ENCODE measurements around the gene CHFR.

CHFR gene

DNA sequence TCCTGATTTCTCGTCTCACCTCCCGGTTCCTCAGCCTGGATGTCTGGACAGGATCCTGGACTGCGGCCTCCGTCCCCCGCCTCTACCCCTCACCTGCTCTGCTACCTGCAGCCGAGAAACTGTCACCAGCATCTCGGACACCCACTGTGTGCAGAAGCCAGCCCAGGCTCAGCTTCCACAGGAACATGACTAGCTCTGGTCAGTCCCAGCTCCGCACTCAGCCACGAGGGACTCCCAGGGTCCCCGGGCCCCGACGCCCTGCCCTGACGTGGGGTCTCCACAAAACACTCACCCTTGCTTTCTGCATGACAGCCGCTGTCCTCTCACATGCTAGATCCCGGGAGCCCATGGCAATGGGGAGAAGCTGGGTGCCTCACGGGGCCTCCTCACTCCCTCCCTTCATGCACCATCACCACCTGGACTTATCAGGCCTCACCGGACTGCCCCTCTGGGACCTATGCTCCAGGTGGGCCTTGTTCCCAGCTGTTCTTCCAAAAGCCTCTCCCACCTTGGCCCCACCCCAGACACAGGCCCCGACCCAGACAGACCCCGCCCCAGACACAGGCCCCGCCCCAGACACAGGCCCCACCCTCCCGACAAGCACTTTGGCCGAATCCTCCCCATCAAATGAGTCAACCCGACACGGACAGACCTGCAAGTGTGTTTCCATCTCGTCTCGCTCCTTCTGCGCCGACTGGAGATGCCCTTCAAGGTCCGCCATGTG lies 98.9 kb downstream of the CHFR start:
- Histone ChIP-seq H3K4me3 (no peak overlapping the region), H3K4me2 (no peak overlapping the region), H3K36me3 (peaks cover 75 to 87% (median 80%) of the 10 kb centered on the region in 11 experiments), H3K27ac (no peak overlapping the region), H4K20me1 (peaks cover 12 to 78% (median 50%) of the 10 kb centered on the region in 11 experiments; a peak in 21 of 22 replicates), H3K4me1 (no peaks in the 10 kb centered on the region), H3K9me3 (replicated peaks in 1 of 11) (no peaks in the 10 kb centered on the region), H3K9ac (no peak overlapping the region), H3K27me3 (no peaks in the 10 kb centered on the region)
- no peak for TF ChIP-seq Cebpa-rat (IDR thresholded peaks at IDR 0.05)

DNA sequence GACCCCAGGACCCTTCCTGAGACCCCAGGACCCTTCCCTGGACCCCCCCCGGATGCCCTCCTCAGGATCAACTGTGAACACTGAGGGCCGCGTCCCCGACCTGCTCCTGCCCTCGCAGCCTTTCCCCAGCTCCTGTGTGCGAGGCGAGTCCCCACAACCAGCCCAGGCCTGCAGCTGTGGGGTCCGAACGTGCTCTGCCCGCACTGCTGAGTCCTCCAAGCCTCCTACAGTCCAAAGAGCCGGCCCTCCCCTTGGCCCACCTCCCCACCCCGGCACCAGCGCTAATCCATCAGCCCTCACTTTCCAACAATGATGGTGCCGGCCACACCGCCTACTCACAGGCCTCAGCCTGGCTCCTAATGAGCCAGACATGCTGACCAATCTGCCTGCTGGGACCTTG lies 99.5 kb downstream of the CHFR start:
- no peaks in the 10 kb centered on the region for H3K27me3 ChIP-seq
- H4K20me1 ChIP-seq, result peaks cover 12 to 82% (median 48%) of the 10 kb centered on the region in 11 experiments; a peak in 21 of 22 replicates
- no peak overlapping the region for H3K9ac ChIP-seq
- peaks cover 81 to 92% (median 85%) of the 10 kb centered on the region in 11 experiments for H3K36me3 ChIP-seq
- no peak overlapping the region for H3K27ac ChIP-seq
- H3K4me1 ChIP-seq, result no peaks in the 10 kb centered on the region
- H3K9me3 ChIP-seq (replicated peaks in 1 of 11), result no peaks in the 10 kb centered on the region
- H3K4me2 ChIP-seq, result no peak overlapping the region
- H3K4me3 ChIP-seq, result no peak overlapping the region
- TF ChIP-seq Cebpa-rat (IDR thresholded peaks at IDR 0.05), result no peak

DNA sequence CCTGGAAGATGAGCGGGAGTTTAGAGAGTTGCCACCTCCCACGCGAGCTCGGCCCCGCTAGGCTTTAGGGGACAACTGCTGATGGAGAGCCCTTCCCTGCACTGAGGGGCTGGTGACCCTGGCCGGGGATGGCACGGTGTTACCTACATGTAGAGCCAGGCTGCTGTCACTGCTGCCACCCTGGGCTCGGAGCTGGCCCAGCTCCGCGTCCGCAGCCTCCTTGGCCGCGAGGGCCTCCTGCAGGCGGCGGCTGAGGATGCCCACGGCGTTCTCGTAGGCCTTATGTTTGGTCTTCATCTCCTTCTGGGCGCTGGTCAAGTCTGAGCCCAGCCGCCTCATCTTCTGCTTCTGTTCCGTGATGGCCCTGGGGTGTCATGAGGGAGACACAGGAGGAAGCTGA lies 101.2 kb downstream of the CHFR start:
- peaks cover 0 to 81% (median 34%) of the 10 kb centered on the region in 11 experiments; a peak in 18 of 22 replicates for H4K20me1 ChIP-seq
- no peak overlapping the region for H3K27ac ChIP-seq
- no peaks in the 10 kb centered on the region for H3K4me1 ChIP-seq
- H3K36me3 ChIP-seq, result peaks cover 83 to 92% (median 88%) of the 10 kb centered on the region in 11 experiments
- H3K9ac ChIP-seq, result no peak overlapping the region
- no peak overlapping the region for H3K4me3 ChIP-seq
- TF ChIP-seq Cebpa-rat (IDR thresholded peaks at IDR 0.05), result no peak
- H3K27me3 ChIP-seq, result no peaks in the 10 kb centered on the region
- no peaks in the 10 kb centered on the region for H3K9me3 ChIP-seq (replicated peaks in 1 of 11)
- no peak overlapping the region for H3K4me2 ChIP-seq

DNA sequence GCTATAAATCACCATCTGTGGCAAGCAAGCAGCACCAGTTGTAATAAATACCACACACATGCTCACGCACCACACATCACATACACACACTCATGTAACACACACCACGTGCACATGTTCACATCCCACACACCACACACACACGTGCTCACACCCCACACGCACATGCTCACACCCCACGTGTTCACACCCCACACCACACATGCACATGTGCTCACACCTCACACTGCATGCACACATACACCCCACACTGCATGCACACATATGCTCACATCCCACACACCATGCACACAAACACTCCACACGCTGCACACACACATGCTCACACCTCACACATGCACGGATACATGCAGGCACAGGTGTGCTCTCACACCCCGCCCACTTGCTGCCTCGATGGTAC lies 102.8 kb downstream of the CHFR start:
- Histone ChIP-seq H3K9me3 (replicated peaks in 1 of 11) (no peaks in the 10 kb centered on the region), H3K36me3 (peaks cover 83 to 92% (median 88%) of the 10 kb centered on the region in 11 experiments)

DNA sequence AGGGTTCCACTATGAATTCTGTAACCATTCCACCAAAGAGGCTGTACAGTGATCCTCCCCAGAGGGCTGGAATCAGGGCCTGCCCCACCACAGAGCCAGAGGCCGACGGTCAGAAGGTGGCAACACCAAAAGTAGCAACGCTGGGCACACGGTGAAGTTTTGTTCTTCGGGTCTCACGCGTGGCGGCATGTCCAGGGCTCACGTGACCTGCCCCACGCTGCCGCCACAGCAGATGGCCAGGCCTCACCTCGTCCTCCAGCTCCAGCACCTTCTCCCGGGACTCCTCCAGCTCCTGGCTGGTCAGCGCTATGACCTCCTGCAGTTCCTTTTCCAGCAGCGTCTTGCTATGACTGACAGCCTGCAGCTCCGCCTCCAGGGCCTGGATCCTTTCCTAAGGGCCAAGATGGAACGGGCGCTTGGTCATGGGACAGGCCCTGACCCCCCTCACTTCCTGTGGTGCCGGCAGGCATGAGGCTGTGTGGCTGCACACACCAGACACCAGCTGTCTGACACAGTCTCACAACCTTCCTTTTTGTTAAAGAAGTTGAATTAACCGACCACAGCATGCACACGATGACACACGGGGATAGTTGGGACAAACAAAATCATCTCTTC lies 103.4 kb downstream of the CHFR start:
- Histone ChIP-seq H3K9ac (no peak overlapping the region), H3K4me3 (no peak overlapping the region), H3K4me1 (no peaks in the 10 kb centered on the region), H3K4me2 (no peak overlapping the region), H3K27me3 (no peaks in the 10 kb centered on the region), H4K20me1 (peaks cover 0 to 81% (median 38%) of the 10 kb centered on the region in 11 experiments; a peak in 17 of 22 replicates), H3K9me3 (replicated peaks in 1 of 11) (no peaks in the 10 kb centered on the region), H3K36me3 (peaks cover 83 to 92% (median 88%) of the 10 kb centered on the region in 11 experiments), H3K27ac (no peak overlapping the region)
- TF ChIP-seq Cebpa-rat (IDR thresholded peaks at IDR 0.05), result no peak

More for the DNA sequence above, 102.8 kb downstream of the CHFR start:
- H3K4me3 ChIP-seq, result no peak overlapping the region
- peaks cover 0 to 81% (median 40%) of the 10 kb centered on the region in 11 experiments; a peak in 17 of 22 replicates for H4K20me1 ChIP-seq
- no peak for TF ChIP-seq Cebpa-rat (IDR thresholded peaks at IDR 0.05)
- no peak overlapping the region for H3K27ac ChIP-seq
- H3K4me2 ChIP-seq, result no peak overlapping the region
- H3K4me1 ChIP-seq, result no peaks in the 10 kb centered on the region
- no peaks in the 10 kb centered on the region for H3K27me3 ChIP-seq
- H3K9ac ChIP-seq, result no peak overlapping the region
